ENCODE results near the gene TBC1D22A.

TBC1D22A gene

GRCh38 chr22:47151490-47151889 is 389.0 kb downstream of the TBC1D22A start:
- Histone ChIP-seq H3K4me2 (no peak overlapping the region), H3K4me3 (IDR thresholded peaks at IDR 0.05; ENCODE audit: insufficient read depth, low read depth, low read length) (no peak overlapping the region), H3K79me2 (ENCODE audit: insufficient read depth, low read depth) (no peaks in the 10 kb centered on the region), H3K9ac (no peak overlapping the region), H4K20me1 (ENCODE audit: insufficient read depth) (no peaks in the 10 kb centered on the region), H3K27ac (no peak overlapping the region), H3K36me3 (ENCODE audit: insufficient read depth) (no peaks in the 10 kb centered on the region), H3K27me3 (ENCODE audit: insufficient read depth, low read depth) (no peaks in the 10 kb centered on the region), H3K4me1 (ENCODE audit: low read depth, poor library complexity, severe bottlenecking) (no peaks in the 10 kb centered on the region), H2AFZ (ENCODE audit: low read depth) (no peak overlapping the region)
- no peak for TF ChIP-seq CTCF (conservative IDR thresholded peaks at IDR 0.05; ENCODE audit: low read depth, low read length)

- Histone ChIP-seq H3K79me2 (ENCODE audit: insufficient read depth, low read depth) (no peaks in the 10 kb centered on the region), H3K36me3 (ENCODE audit: insufficient read depth) (no peaks in the 10 kb centered on the region), H3K4me2 (no peak overlapping the region), H3K27ac (no peak overlapping the region), H4K20me1 (ENCODE audit: insufficient read depth) (no peaks in the 10 kb centered on the region), H3K9ac (no peak overlapping the region), H2AFZ (ENCODE audit: low read depth) (no peak overlapping the region), H3K4me3 (IDR thresholded peaks at IDR 0.05; ENCODE audit: insufficient read depth, low read depth, low read length) (no peak overlapping the region), H3K27me3 (ENCODE audit: insufficient read depth, low read depth) (no peaks in the 10 kb centered on the region), H3K4me1 (ENCODE audit: low read depth, poor library complexity, severe bottlenecking) (no peaks in the 10 kb centered on the region)
- TF ChIP-seq CTCF (conservative IDR thresholded peaks at IDR 0.05; ENCODE audit: low read depth, low read length) = no peak
Measured at GRCh38 chr22:47152236-47152635, 389.8 kb downstream of the TBC1D22A start.

GRCh38 chr22:47152938-47153337 is 390.5 kb downstream of the TBC1D22A start:
- Histone ChIP-seq H3K27ac (no peak overlapping the region), H2AFZ (ENCODE audit: low read depth) (no peak overlapping the region), H3K9ac (no peak overlapping the region), H4K20me1 (ENCODE audit: insufficient read depth) (no peaks in the 10 kb centered on the region), H3K4me1 (ENCODE audit: low read depth, poor library complexity, severe bottlenecking) (no peaks in the 10 kb centered on the region), H3K79me2 (ENCODE audit: insufficient read depth, low read depth) (no peaks in the 10 kb centered on the region), H3K4me2 (no peak overlapping the region), H3K4me3 (IDR thresholded peaks at IDR 0.05; ENCODE audit: insufficient read depth, low read depth, low read length) (no peak overlapping the region), H3K36me3 (ENCODE audit: insufficient read depth) (no peaks in the 10 kb centered on the region), H3K27me3 (ENCODE audit: insufficient read depth, low read depth) (no peaks in the 10 kb centered on the region)
- TF ChIP-seq CTCF (conservative IDR thresholded peaks at IDR 0.05; ENCODE audit: low read depth, low read length) = no peak

GRCh38 chr22:47153854-47154525 is 391.5 kb downstream of the TBC1D22A start:
- no peaks in the 10 kb centered on the region for H3K4me1 ChIP-seq (ENCODE audit: low read depth, poor library complexity, severe bottlenecking)
- H3K27me3 ChIP-seq (ENCODE audit: insufficient read depth, low read depth) = no peaks in the 10 kb centered on the region
- H3K27ac ChIP-seq = no peak overlapping the region
- H3K4me2 ChIP-seq = no peak overlapping the region
- H2AFZ ChIP-seq (ENCODE audit: low read depth) = no peak overlapping the region
- TF ChIP-seq CTCF (conservative IDR thresholded peaks at IDR 0.05; ENCODE audit: low read depth, low read length) = no peak
- H3K9ac ChIP-seq = no peak overlapping the region
- H3K79me2 ChIP-seq (ENCODE audit: insufficient read depth, low read depth) = no peaks in the 10 kb centered on the region
- no peak overlapping the region for H3K4me3 ChIP-seq (IDR thresholded peaks at IDR 0.05; ENCODE audit: insufficient read depth, low read depth, low read length)
- no peaks in the 10 kb centered on the region for H3K36me3 ChIP-seq (ENCODE audit: insufficient read depth)
- no peaks in the 10 kb centered on the region for H4K20me1 ChIP-seq (ENCODE audit: insufficient read depth)
